HCT116 (cell line): ENCODE results near the gene UGT1A7. TPM values are rescaled to one million over a fixed set of nuclear protein-coding genes. Genes with fewer than 3 reads are reported as not detected.

Experiments
- ATAC-seq: fragments of 200-7000 bp; cut with Tn5 transposase; 2 replicates; pipeline ENCODE4 v1.9.1; 2020; ENCODE audit warnings: mild to moderate bottlenecking, moderate library complexity
- BruUV-seq: library from RNA; stranded (reverse); fragments of 400-500 nt; replicated peaks from 2 replicates; lab custom pipeline; 2021; lab: Mats Ljungman, UMichigan
- CTCF ChIA-PET: fragments of 300-600 bp; sonication (Branson Sonifier 250); formaldehyde crosslinking; loops from one replicate; lab custom pipeline; 2021; ENCODE audit warnings: antibody characterized with exemption; lab: Charles Lee
- POLR2A ChIA-PET: fragments of 300-600, 350-600 bp; sonication (Branson Sonifier 250); formaldehyde crosslinking; loops from one replicate; lab custom pipeline; 2021; ENCODE audit warnings: antibody characterized with exemption; lab: Charles Lee
- RAD21 ChIA-PET, 2 experiments: fragments of 300-600 bp; sonication (Branson Sonifier 250); formaldehyde crosslinking; loops; one replicate each; lab custom pipeline; 2023; ENCODE audit warnings: low total read pairs in 2 of 2; ENCODE audit not compliant: uncharacterized antibody in 2 of 2, unreplicated experiment in 2 of 2, low non-redundant PET in 1 of 2; lab: Charles Lee
- DNase-seq: peaks from one replicate; pipeline ENCODE4 v3.0.0-alpha.2; 2010; ENCODE audit warnings: low read depth, low spot score
- H2AFZ ChIP-seq: fragments of 200-600 bp; shearing (Covaris generic), sonication (generic); 2 replicates; pipeline ENCODE4 v1.6.1; 2017; ENCODE audit warnings: low read depth, mixed run types, mixed read lengths, antibody characterized with exemption, low read length; ENCODE audit not compliant: poor library complexity, severe bottlenecking
- H3K27ac ChIP-seq: 2 replicates; pipeline ENCODE4 v1.5.1; 2012; ENCODE audit warnings: low read depth, low read length
- H3K27me3 ChIP-seq: fragments of 200-600 bp; sonication (generic); 2 replicates; pipeline ENCODE4 v1.6.1; 2016; ENCODE audit warnings: mixed run types, low read length, mixed read lengths; ENCODE audit not compliant: insufficient read depth
- H3K36me3 ChIP-seq, 2 experiments: fragments of 200-500 bp in 1 of 2; fragments of 200-600 bp in 1 of 2; sonication (Bioruptor generic) in 1 of 2; sonication (generic) in 1 of 2; 2 replicates each; pipeline versions ENCODE4 v1.5.1 to v1.6.1; 2014 to 2016; ENCODE audit warnings: low read length in 2 of 2, inconsistent platforms in 1 of 2, mixed read lengths in 1 of 2, mixed run types in 1 of 2; ENCODE audit not compliant: insufficient read depth in 2 of 2, control insufficient read depth in 1 of 2
- H3K4me1 ChIP-seq, 2 experiments: fragments of 200-600 bp in 1 of 2; sonication (generic) in 1 of 2; 2 replicates each; pipeline versions ENCODE4 v1.5.1 to v1.6.1; 2012 to 2017; ENCODE audit warnings: low read length in 2 of 2, inconsistent platforms in 1 of 2, mild to moderate bottlenecking in 1 of 2, mixed read lengths in 1 of 2, mixed run types in 1 of 2, moderate library complexity in 1 of 2; ENCODE audit not compliant: insufficient read depth in 2 of 2, control insufficient read depth in 1 of 2
- H3K4me2 ChIP-seq: fragments of 200-600 bp; sonication (generic); 2 replicates; pipeline ENCODE4 v1.6.1; 2017; ENCODE audit warnings: mixed run types, low read length, mixed read lengths
- H3K4me3 ChIP-seq, 2 experiments: fragments of 200-600 bp in 1 of 2; sonication (generic) in 1 of 2; replicated peaks in 1 of 2; 2 replicates each; pipeline ENCODE4 v1.5.1; 2011 to 2016; ENCODE audit warnings: low read length in 2 of 2, control low read depth in 1 of 2, low read depth in 1 of 2, mild to moderate bottlenecking in 1 of 2, mixed read lengths in 1 of 2, mixed run types in 1 of 2
- H3K79me2 ChIP-seq: fragments of 200-600 bp; sonication (generic); 2 replicates; pipeline ENCODE4 v1.6.1; 2017; ENCODE audit warnings: mild to moderate bottlenecking, mixed run types, low read length, moderate library complexity, mixed read lengths; ENCODE audit not compliant: insufficient read depth
- H3K9ac ChIP-seq: fragments of 200-600 bp; sonication (generic); 2 replicates; pipeline ENCODE4 v1.6.1; 2016; ENCODE audit warnings: low read length, mixed read lengths
- H3K9me2 ChIP-seq: fragments of 200-600 bp; sonication (generic), shearing (Covaris generic); 2 replicates; pipeline ENCODE4 v1.6.1; 2017; ENCODE audit warnings: mixed run types, mild to moderate bottlenecking, moderate library complexity; ENCODE audit not compliant: insufficient read depth
- H3K9me3 ChIP-seq, 2 experiments: fragments of 200-500 bp in 1 of 2; fragments of 200-600 bp in 1 of 2; sonication (Bioruptor generic) in 1 of 2; sonication (generic) in 1 of 2; 2 replicates each; pipeline ENCODE4 v1.6.1; 2014 to 2017; ENCODE audit warnings: low read length in 2 of 2, mixed read lengths in 2 of 2, inconsistent platforms in 1 of 2, low read depth in 1 of 2, mild to moderate bottlenecking in 1 of 2, mixed run types in 1 of 2, moderate library complexity in 1 of 2; ENCODE audit not compliant: control insufficient read depth in 1 of 2, insufficient read depth in 1 of 2
- H4K20me1 ChIP-seq: fragments of 200-600 bp; sonication (generic), shearing (Covaris generic); 2 replicates; pipeline ENCODE4 v1.6.1; 2017; ENCODE audit warnings: mixed run types, mild to moderate bottlenecking, moderate library complexity; ENCODE audit not compliant: insufficient read depth
- CEBPB ChIP-seq: IDR thresholded peaks from 2 replicates; pipeline ENCODE4 v1.6.1; 2012; ENCODE audit warnings: low read depth
- EGR1 ChIP-seq: IDR thresholded peaks from 2 replicates; pipeline ENCODE4 v1.6.1; 2012; ENCODE audit warnings: low read depth
- EZH2 ChIP-seq: fragments of 200-600 bp; sonication (generic); IDR thresholded peaks from 2 replicates; pipeline ENCODE4 v1.6.1; 2017; ENCODE audit warnings: antibody characterized with exemption, mixed run types
- EZH2phosphoT487 ChIP-seq: fragments of 200-600 bp; IDR thresholded peaks from 2 replicates; pipeline ENCODE4 v1.6.1; 2018; ENCODE audit warnings: antibody characterized with exemption, borderline replicate concordance
- FOSL1 ChIP-seq: IDR thresholded peaks from 2 replicates; pipeline ENCODE4 v1.6.1; 2012; ENCODE audit warnings: low read depth
- JUND ChIP-seq: IDR thresholded peaks from 2 replicates; pipeline ENCODE4 v1.6.1; 2012
- POLR2A ChIP-seq: IDR thresholded peaks from 2 replicates; pipeline ENCODE4 v1.7.0; 2011; ENCODE audit warnings: borderline replicate concordance; ENCODE audit not compliant: insufficient read depth, insufficient read length; ENCODE audit errors: extremely low read depth
- RAD21 ChIP-seq: IDR thresholded peaks from 2 replicates; pipeline ENCODE4 v1.6.1; 2012; ENCODE audit warnings: low read depth, mild to moderate bottlenecking
- SIN3A ChIP-seq: IDR thresholded peaks from 2 replicates; pipeline ENCODE4 v1.6.1; 2012; ENCODE audit warnings: low read depth
- SP1 ChIP-seq: IDR thresholded peaks from 2 replicates; pipeline ENCODE4 v1.6.1; 2012; ENCODE audit warnings: low read depth
- SRF ChIP-seq: IDR thresholded peaks from 2 replicates; pipeline ENCODE4 v1.6.1; 2012; ENCODE audit warnings: low read depth
- TCF7L2 ChIP-seq: IDR thresholded peaks from 2 replicates; pipeline ENCODE4 v1.7.0; 2011; ENCODE audit warnings: borderline replicate concordance, inconsistent platforms; ENCODE audit not compliant: insufficient read depth, insufficient read length; ENCODE audit errors: extremely low read depth
- YY1 ChIP-seq: IDR thresholded peaks from 2 replicates; pipeline ENCODE4 v1.6.1; 2011; ENCODE audit warnings: low read length, low read depth, moderate library complexity, mild to moderate bottlenecking; ENCODE audit not compliant: insufficient replicate concordance; ENCODE audit errors: extremely low read depth
- ZFX ChIP-seq: fragments of 450-650 bp; IDR thresholded peaks from 2 replicates; pipeline ENCODE4 v1.6.1; 2017
- ZNF274 ChIP-seq: fragments of 200-500 bp; sonication (Bioruptor generic); IDR thresholded peaks from 2 replicates; pipeline ENCODE4 v1.6.1; 2014; ENCODE audit warnings: mild to moderate bottlenecking, low read depth, low read length, inconsistent platforms
- intact Hi-C: fragments of 100-400 bp; cut with micrococcal nuclease; formaldehyde crosslinking; loops from 2 replicates; pipeline ENCODE4 v1.10.0; 2022
- total RNA-seq: library from RNA; stranded (reverse); gene quantifications from one replicate; pipeline ENCODE4 v1.2.1, GENCODE V29; 2021; ENCODE audit not compliant: unreplicated experiment
- TF ChIP-seq, protein P1 (sequence below), 3 experiments: fragments of 200-600 bp in 1 of 3; sonication (generic) in 1 of 3; IDR thresholded peaks in 2 of 3; conservative IDR thresholded peaks in 1 of 3; 2 replicates each; pipeline ENCODE4 v1.5.1; 2012 to 2017; ENCODE audit warnings: low read depth in 2 of 3, low read length in 2 of 3, antibody characterized with exemption in 1 of 3, borderline replicate concordance in 1 of 3, control low read depth in 1 of 3, mild to moderate bottlenecking in 1 of 3, mixed read lengths in 1 of 3, mixed run types in 1 of 3, moderate library complexity in 1 of 3; ENCODE audit not compliant: insufficient read depth in 1 of 3
- TF ChIP-seq, protein P2 (sequence below): IDR thresholded peaks from 2 replicates; pipeline ENCODE4 v1.6.1; 2012
- TF ChIP-seq, protein P3 (sequence below): IDR thresholded peaks from 2 replicates; pipeline ENCODE4 v1.6.1; 2012; ENCODE audit warnings: low read depth

UGT1A7 gene
- total RNA-seq, 1 experiment from 2014 or later, result not detected

DNA sequence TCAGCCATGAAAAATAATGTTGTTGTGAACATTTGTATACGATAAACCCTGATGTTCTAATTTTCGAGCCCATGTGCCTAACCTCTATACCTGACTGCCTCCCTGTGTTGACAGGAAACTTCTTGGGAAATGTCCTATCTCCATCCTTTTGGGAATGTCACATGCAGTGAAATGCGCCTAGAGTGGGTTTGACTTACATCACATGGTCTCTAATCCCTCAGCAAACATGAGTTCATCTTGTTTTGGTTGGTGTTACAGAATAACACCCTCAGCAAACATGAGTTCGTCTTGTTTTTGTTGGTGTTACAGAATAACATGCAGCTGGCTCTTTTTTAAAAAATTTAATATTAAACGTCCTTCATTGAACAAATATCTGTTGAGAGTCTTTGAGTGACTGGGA is 6.6 kb downstream of the UGT1A7 start:
- Histone ChIP-seq H3K36me3 (no peaks in the 10 kb centered on the region), H3K9ac (no peak overlapping the region), H3K27ac (no peak overlapping the region), H3K27me3 (no peaks in the 10 kb centered on the region), H4K20me1 (no peaks in the 10 kb centered on the region), H3K4me3 (no peak overlapping the region), H3K9me2 (no peaks in the 10 kb centered on the region), H2AFZ (no peak overlapping the region), H3K79me2 (no peaks in the 10 kb centered on the region), H3K9me3 (no peaks in the 10 kb centered on the region), H3K4me2 (no peak overlapping the region)
- ChIA-PET CTCF (interaction anchor here (1.4 kb wide), 1 partner anchor 23 kb away, joined by 5 read pairs; no protein-coding TSS in a partner anchor), POLR2A (no interaction called here)
- ATAC-seq (no peak), DNase-seq (no peak)
- intact Hi-C loops, result no loop called here
- BruUV-seq, result no TSS peak
- TF ChIP-seq EGR1 (no peak), YY1 (no peak), CEBPB (no peak), SIN3A (no peak), POLR2A (no peak), JUND (no peak), RAD21 (no peak), EZH2 (no peak), SP1 (no peak), EZH2phosphoT487 (no peak), FOSL1 (no peak), ZNF274 (no peak), SRF (no peak), ZFX (no peak), TCF7L2 (no peak)
- TF ChIP-seq, protein P1, sequence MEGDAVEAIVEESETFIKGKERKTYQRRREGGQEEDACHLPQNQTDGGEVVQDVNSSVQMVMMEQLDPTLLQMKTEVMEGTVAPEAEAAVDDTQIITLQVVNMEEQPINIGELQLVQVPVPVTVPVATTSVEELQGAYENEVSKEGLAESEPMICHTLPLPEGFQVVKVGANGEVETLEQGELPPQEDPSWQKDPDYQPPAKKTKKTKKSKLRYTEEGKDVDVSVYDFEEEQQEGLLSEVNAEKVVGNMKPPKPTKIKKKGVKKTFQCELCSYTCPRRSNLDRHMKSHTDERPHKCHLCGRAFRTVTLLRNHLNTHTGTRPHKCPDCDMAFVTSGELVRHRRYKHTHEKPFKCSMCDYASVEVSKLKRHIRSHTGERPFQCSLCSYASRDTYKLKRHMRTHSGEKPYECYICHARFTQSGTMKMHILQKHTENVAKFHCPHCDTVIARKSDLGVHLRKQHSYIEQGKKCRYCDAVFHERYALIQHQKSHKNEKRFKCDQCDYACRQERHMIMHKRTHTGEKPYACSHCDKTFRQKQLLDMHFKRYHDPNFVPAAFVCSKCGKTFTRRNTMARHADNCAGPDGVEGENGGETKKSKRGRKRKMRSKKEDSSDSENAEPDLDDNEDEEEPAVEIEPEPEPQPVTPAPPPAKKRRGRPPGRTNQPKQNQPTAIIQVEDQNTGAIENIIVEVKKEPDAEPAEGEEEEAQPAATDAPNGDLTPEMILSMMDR (IDR thresholded peaks at IDR 0.05 in 2 of 3, conservative IDR thresholded peaks at IDR 0.05 in 1 of 3; ENCODE audit: borderline replicate concordance in 1 of 3, insufficient read depth in 1 of 3, low read depth in 2 of 3, low read length in 2 of 3), result no peak
- TF ChIP-seq, protein P2, sequence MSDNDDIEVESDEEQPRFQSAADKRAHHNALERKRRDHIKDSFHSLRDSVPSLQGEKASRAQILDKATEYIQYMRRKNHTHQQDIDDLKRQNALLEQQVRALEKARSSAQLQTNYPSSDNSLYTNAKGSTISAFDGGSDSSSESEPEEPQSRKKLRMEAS, result no peak
- TF ChIP-seq, protein P3, sequence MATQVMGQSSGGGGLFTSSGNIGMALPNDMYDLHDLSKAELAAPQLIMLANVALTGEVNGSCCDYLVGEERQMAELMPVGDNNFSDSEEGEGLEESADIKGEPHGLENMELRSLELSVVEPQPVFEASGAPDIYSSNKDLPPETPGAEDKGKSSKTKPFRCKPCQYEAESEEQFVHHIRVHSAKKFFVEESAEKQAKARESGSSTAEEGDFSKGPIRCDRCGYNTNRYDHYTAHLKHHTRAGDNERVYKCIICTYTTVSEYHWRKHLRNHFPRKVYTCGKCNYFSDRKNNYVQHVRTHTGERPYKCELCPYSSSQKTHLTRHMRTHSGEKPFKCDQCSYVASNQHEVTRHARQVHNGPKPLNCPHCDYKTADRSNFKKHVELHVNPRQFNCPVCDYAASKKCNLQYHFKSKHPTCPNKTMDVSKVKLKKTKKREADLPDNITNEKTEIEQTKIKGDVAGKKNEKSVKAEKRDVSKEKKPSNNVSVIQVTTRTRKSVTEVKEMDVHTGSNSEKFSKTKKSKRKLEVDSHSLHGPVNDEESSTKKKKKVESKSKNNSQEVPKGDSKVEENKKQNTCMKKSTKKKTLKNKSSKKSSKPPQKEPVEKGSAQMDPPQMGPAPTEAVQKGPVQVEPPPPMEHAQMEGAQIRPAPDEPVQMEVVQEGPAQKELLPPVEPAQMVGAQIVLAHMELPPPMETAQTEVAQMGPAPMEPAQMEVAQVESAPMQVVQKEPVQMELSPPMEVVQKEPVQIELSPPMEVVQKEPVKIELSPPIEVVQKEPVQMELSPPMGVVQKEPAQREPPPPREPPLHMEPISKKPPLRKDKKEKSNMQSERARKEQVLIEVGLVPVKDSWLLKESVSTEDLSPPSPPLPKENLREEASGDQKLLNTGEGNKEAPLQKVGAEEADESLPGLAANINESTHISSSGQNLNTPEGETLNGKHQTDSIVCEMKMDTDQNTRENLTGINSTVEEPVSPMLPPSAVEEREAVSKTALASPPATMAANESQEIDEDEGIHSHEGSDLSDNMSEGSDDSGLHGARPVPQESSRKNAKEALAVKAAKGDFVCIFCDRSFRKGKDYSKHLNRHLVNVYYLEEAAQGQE, result no peak
- TF ChIP-seq, all 23 proteins: peak for 0
- no peaks in the 10 kb centered on the region for H3K4me1 ChIP-seq
- RAD21 ChIA-PET, result no interaction called here
